ENCODE measurements around the gene TMEM178B. TPM values are rescaled to one million over a fixed set of nuclear protein-coding genes. Genes with fewer than 3 reads are reported as not detected.
A peak's percentile ranks its signal among the peaks of the same experiment; 100 is the strongest.

Gene TMEM178B
- polyA plus RNA-seq, 2 of the 4 experiments (the other 2 are of a cell fraction), result 0.88 to 0.93 TPM

GRCh38 chr7:141151746-141152145 lies 77.9 kb downstream of the TMEM178B start:
- Histone ChIP-seq H3K4me3 (no peak overlapping the region), H3K4me1 (no peaks in the 10 kb centered on the region), H3K9me3 (no peaks in the 10 kb centered on the region), H3K4me2 (no peak overlapping the region), H3K27ac (no peak overlapping the region)
- CTCF ChIA-PET, result no interaction called here
- FAIRE-seq (no peak), ATAC-seq (peak in 1 of 2 experiments; percentile 47; a peak in 1 of 6 replicates), DNase-seq (ENCODE audit: low read depth in 1 of 2, low spot score in 1 of 2) (no peak)
- POLR2A ChIA-PET, result no interaction called here
- 40% methylated on average over 3 of the region's 4 CpGs for WGBS (ENCODE audit: missing lambda C conversion rate)
- no peak for TF ChIP-seq RAD21 (conservative IDR thresholded peaks at IDR 0.05 in 1 of 2, IDR thresholded peaks at IDR 0.05 in 1 of 2)
- TF ChIP-seq MAFK (IDR thresholded peaks at IDR 0.05; ENCODE audit: partially characterized antibody), result no peak
- TF ChIP-seq SMC3 (IDR thresholded peaks at IDR 0.05), result no peak
- no peak for TF ChIP-seq ZC3H11A (IDR thresholded peaks at IDR 0.05)
- TF ChIP-seq RARB (CRISPR knock-in tag; IDR thresholded peaks at IDR 0.05), result no peak

- POLR2A ChIA-PET, result no interaction called here
- CTCF ChIA-PET, result no interaction called here
- Histone ChIP-seq H3K9me3 (no peaks in the 10 kb centered on the region), H3K27ac (no peak overlapping the region), H3K4me1 (peaks cover 2% of the 10 kb centered on the region; the same call in 2 of the 3 replicates), H3K4me2 (no peak overlapping the region), H3K4me3 (no peak overlapping the region)
- 0% methylated on average over 3 of the region's 3 CpGs for WGBS (ENCODE audit: missing lambda C conversion rate)
- ATAC-seq (no peak), FAIRE-seq (no peak), DNase-seq (ENCODE audit: low read depth in 1 of 2, low spot score in 1 of 2) (no peak)
- TF ChIP-seq FOSB (CRISPR knock-in tag; IDR thresholded peaks at IDR 0.05) (no peak), SREBF2 (IDR thresholded peaks at IDR 0.05) (no peak), MAFK (IDR thresholded peaks at IDR 0.05; ENCODE audit: partially characterized antibody) (peak; percentile 44)
Measured at GRCh38 chr7:141153231-141153630, 79.4 kb downstream of the TMEM178B start.

- Histone ChIP-seq H3K4me3 (no peak overlapping the region), H3K27ac (no peak overlapping the region), H3K4me1 (peaks cover 12% of the 10 kb centered on the region), H3K9me3 (no peaks in the 10 kb centered on the region), H3K4me2 (no peak overlapping the region)
- DNase-seq (ENCODE audit: low read depth in 1 of 2, low spot score in 1 of 2), result no peak
- no peak for FAIRE-seq
- 38% methylated on average over 6 of the region's 6 CpGs for WGBS (ENCODE audit: missing lambda C conversion rate)
- no peak for ATAC-seq
- ChIA-PET POLR2A (no interaction called here), CTCF (interaction anchor here (1.2 kb wide), 1 partner anchor 8 kb away, joined by 3 read pairs; no protein-coding TSS in a partner anchor)
- TF ChIP-seq SREBF2 (IDR thresholded peaks at IDR 0.05), result no peak
- no peak for TF ChIP-seq EHF (CRISPR knock-in tag; IDR thresholded peaks at IDR 0.05)
- TF ChIP-seq FOSB (CRISPR knock-in tag; IDR thresholded peaks at IDR 0.05), result no peak
- no peak for TF ChIP-seq ESRRA (IDR thresholded peaks at IDR 0.05; ENCODE audit: borderline replicate concordance, low read length)
- TF ChIP-seq PBX3 (IDR thresholded peaks at IDR 0.05), result no peak
- TF ChIP-seq HOXA7 (CRISPR knock-in tag; IDR thresholded peaks at IDR 0.05), result no peak
- TF ChIP-seq RCOR1 (IDR thresholded peaks at IDR 0.05; ENCODE audit: low read depth, low read length), result no peak
- no peak for TF ChIP-seq RAD21 (conservative IDR thresholded peaks at IDR 0.05 in 1 of 2, IDR thresholded peaks at IDR 0.05 in 1 of 2)
- TF ChIP-seq RFX5 (IDR thresholded peaks at IDR 0.05), result no peak
- TF ChIP-seq ATOH8 (CRISPR knock-in tag; IDR thresholded peaks at IDR 0.05; ENCODE audit: low read depth), result no peak
Measured at GRCh38 chr7:141154131-141154732, 80.4 kb downstream of the TMEM178B start.

- no peak overlapping the region for H3K4me2 ChIP-seq
- FAIRE-seq, result no peak
- peaks cover 12% of the 10 kb centered on the region for H3K4me1 ChIP-seq
- CTCF ChIA-PET, result no interaction called here
- no peak overlapping the region for H3K4me3 ChIP-seq
- H3K27ac ChIP-seq, result no peak overlapping the region
- WGBS (ENCODE audit: missing lambda C conversion rate), result 53% methylated on average over 4 of the region's 4 CpGs
- ATAC-seq, result no peak
- POLR2A ChIA-PET, result no interaction called here
- TF ChIP-seq HMGXB4 (CRISPR knock-in tag; IDR thresholded peaks at IDR 0.05; ENCODE audit: borderline replicate concordance), result no peak
- TF ChIP-seq HOXA7 (CRISPR knock-in tag; IDR thresholded peaks at IDR 0.05), result no peak
- TF ChIP-seq HOXB5 (CRISPR knock-in tag; IDR thresholded peaks at IDR 0.05), result no peak
- H3K9me3 ChIP-seq, result no peaks in the 10 kb centered on the region
- DNase-seq (ENCODE audit: low read depth in 1 of 2, low spot score in 1 of 2), result no peak
Measured at GRCh38 chr7:141156407-141156806, 82.5 kb downstream of the TMEM178B start.

All from A549 (cell line).